Measurements from ENCODE around the gene ANKS3.

Gene ANKS3

DNA sequence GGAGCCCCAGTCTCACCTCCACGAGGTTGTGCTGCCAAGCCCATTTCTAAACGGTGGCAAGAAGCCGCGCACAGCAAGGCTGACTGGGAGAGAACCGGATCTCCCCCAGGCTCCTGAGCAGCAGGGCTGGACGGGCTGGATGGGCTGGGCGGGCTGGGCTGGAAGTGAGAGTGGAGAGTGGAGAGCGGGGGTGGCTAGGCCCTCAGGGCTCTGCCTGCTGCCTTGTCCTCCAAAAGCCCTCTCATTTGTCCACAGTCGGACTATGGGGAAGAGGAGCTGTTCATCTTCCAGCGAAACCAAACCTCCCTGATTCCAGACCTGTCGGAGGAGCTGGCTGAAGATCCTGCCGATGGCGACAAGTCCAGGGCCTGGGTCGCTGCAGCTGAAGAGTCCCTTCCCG lies 3.5 kb upstream of the ANKS3 start:
- H3K4me3 ChIP-seq (ENCODE audit: low read depth, low read length) = no peak overlapping the region
- TF ChIP-seq, protein P1, sequence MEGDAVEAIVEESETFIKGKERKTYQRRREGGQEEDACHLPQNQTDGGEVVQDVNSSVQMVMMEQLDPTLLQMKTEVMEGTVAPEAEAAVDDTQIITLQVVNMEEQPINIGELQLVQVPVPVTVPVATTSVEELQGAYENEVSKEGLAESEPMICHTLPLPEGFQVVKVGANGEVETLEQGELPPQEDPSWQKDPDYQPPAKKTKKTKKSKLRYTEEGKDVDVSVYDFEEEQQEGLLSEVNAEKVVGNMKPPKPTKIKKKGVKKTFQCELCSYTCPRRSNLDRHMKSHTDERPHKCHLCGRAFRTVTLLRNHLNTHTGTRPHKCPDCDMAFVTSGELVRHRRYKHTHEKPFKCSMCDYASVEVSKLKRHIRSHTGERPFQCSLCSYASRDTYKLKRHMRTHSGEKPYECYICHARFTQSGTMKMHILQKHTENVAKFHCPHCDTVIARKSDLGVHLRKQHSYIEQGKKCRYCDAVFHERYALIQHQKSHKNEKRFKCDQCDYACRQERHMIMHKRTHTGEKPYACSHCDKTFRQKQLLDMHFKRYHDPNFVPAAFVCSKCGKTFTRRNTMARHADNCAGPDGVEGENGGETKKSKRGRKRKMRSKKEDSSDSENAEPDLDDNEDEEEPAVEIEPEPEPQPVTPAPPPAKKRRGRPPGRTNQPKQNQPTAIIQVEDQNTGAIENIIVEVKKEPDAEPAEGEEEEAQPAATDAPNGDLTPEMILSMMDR (IDR thresholded peaks at IDR 0.05; ENCODE audit: low read depth, low read length) = no peak

DNA sequence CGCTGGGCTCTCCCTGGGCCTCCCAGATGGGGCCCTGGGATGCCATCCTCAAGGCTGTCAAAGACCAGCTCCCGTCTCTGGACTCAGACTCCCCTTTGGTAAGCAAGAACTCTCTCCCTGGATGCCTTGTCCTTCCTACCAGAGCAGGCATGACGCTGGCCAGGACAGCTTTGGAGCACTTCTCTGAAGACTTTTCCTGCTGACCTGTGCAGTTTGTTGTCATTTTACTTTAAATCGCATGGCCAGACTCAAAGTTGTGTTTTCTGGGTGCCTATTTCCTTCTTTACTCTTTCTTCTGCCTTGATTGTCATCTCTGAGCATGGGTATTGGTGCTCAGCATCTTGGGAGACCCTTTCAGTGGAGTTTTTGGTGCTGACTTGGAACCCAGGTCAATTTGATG lies 2.5 kb upstream of the ANKS3 start:
- TF ChIP-seq, protein P1 (IDR thresholded peaks at IDR 0.05; ENCODE audit: low read depth, low read length) = no peak
- H3K4me3 ChIP-seq (ENCODE audit: low read depth, low read length) = no peak overlapping the region

DNA sequence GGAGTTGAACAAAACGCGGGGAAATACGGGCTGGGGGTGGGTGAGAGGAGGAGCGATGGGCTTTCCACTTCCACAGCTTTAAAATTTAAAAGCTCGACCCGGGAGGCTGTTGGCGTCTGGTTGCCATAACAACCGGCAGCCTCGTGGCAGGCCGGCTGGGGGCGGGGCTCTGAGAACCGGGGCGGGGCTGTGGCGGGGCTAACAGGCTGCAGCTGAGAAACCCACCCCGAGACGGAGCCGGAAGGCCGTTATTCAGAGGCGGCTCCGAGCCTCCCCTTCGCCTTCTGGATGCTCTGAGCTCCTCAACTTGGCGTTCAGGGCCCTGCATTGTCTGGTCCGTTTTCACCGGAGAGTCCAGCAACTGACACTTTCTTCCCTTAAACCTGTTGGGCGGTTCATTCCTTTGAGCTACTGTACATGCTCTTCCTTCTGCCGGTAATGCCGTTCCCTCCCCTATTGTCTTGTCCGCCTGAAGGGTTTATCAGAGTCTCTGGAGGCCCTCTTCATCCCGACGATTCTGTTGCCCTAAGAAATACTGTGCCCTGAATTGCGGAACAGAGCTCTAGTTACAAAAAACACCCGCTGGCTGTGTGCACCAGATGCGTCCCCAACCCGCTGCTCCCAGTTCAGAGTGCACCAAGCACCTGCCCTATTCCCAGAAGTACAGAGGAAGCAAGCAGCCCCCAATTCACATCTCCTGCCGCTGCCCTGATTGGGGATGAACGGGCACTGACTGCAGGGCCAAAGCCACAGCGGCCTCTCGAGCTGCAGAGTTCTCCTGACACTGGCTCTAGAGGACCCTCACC lies 862 bp upstream of the ANKS3 start:
- TF ChIP-seq, protein P1 (IDR thresholded peaks at IDR 0.05; ENCODE audit: low read depth, low read length) = no peak
- peak overlapping the region; percentile 97 for H3K4me3 ChIP-seq (ENCODE audit: low read depth, low read length)

DNA sequence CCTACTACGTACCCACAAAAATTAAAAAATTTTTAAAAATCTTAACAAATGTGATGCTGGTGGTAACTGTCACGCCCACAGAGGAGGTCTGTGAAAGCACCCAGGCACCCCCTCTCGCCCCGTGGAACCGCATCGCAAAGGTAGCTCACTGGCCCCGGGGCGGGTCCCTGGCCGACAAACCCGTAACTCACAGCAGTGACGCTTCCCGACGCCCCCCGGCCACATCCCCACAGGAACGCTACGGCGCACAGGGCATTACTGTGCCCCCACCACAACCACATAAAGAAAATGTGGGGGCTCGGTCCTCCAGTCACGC lies 366 bp downstream of the ANKS3 start:
- TF ChIP-seq, protein P1 (IDR thresholded peaks at IDR 0.05; ENCODE audit: low read depth, low read length) = no peak
- H3K4me3 ChIP-seq (ENCODE audit: low read depth, low read length) = peak overlapping the region; percentile 97

DNA sequence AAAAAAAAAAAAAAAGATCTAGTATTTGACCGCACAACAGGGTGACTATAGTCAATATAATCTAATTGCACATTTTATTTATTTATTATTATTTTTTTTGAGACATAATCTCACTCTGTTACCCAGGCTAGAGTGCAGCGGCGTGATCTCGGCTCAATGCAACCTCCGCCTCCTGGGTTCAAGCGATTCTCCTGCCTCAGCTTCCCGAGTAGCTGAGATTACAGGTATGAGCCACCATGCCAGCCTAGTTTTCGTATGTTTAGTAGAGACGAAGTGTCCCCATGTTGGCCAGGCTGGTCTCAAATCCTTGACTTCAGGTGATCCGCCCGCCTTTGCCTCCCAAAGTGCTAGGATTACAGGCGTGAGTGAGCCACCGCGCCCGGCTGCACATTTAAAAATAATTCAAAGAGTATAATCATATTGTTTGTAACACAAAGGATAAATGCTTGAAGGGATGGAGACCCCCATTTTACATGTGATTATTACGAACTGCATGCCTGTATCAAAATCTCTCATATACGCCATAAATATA lies 794 bp downstream of the ANKS3 start:
- H3K4me3 ChIP-seq (ENCODE audit: low read depth, low read length) = peak overlapping the region; percentile 97
- TF ChIP-seq, protein P1 (IDR thresholded peaks at IDR 0.05; ENCODE audit: low read depth, low read length) = no peak

DNA sequence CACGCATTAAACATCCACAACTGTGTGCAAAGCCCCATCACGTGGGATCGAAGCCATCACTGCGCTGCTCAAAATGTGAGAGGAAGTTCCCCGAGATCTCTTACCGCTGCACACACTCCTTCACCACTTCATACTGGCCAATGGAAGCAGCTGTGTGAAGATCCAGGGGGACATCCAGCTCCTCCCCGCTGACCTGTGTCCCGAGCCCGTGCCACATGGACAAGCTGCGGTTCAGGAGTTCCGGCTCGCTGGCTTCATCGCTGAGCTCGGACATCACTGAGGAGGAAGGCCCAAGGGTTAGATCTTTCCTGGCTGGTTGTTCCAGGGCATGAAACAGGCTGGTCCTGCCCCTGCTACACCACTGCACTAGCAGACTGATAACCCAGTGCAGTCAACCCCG lies 4.2 kb downstream of the ANKS3 start:
- no peak overlapping the region for H3K4me3 ChIP-seq (ENCODE audit: low read depth, low read length)
- TF ChIP-seq, protein P1 (IDR thresholded peaks at IDR 0.05; ENCODE audit: low read depth, low read length) = no peak

DNA sequence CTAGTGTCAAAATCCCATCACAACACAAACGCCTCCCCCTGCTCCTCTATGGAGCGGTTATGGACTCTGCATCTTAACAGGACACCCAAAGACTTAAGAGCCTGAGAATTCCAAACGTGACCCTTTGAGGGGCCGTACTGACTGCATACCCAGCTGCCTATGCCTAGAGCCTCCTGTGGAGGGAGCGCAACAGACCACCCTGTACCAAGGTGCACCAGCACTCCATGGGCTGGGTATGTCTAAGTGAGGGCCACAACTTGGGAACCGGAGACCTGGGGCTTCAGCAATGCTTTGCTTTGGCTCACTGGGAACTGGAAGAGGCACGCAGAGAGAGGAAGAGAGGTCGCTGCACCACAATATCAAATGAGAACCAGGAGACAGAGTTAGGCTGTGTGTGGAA lies 5.4 kb downstream of the ANKS3 start:
- H3K4me3 ChIP-seq (ENCODE audit: low read depth, low read length) = no peak overlapping the region

More for the DNA sequence above, 5.4 kb downstream of the ANKS3 start:
- TF ChIP-seq, protein P1 (IDR thresholded peaks at IDR 0.05; ENCODE audit: low read depth, low read length) = no peak
